ENCODE measurements around the gene CCDC92.

The CCDC92 gene

GRCh38 chr12:123942238-123942653, 30.4 kb downstream of the CCDC92 start:
- TF ChIP-seq CTCF (IDR thresholded peaks at IDR 0.05; ENCODE audit: low read depth, low read length, missing control alignments) = no peak
- peaks cover 7% of the 10 kb centered on the region for H3K36me3 ChIP-seq (replicated peaks)
- H3K27ac ChIP-seq = peak overlapping the region; percentile 85
- in situ Hi-C loops (cut with HindIII; ENCODE audit: low pct_ligation_motif_present, low sequenced_read_pairs) = no loop called here
- no peaks in the 10 kb centered on the region for H3K27me3 ChIP-seq (replicated peaks)
- DNase-seq = peak; percentile 83
- no peak overlapping the region for H3K4me3 ChIP-seq (ENCODE audit: low read depth, low read length)

GRCh38 chr12:123941624-123942237, 30.9 kb downstream of the CCDC92 start:
- peak overlapping the region; percentile 64 for H3K27ac ChIP-seq
- DNase-seq = no peak
- in situ Hi-C loops (cut with HindIII; ENCODE audit: low pct_ligation_motif_present, low sequenced_read_pairs) = no loop called here

GRCh38 chr12:123941000-123941399, 31.6 kb downstream of the CCDC92 start:
- no peak for TF ChIP-seq CTCF (IDR thresholded peaks at IDR 0.05; ENCODE audit: low read depth, low read length, missing control alignments)
- DNase-seq = no peak
- Histone ChIP-seq H3K36me3 (replicated peaks) (peaks cover 7% of the 10 kb centered on the region), H3K4me3 (ENCODE audit: low read depth, low read length) (no peak overlapping the region), H3K27ac (no peak overlapping the region), H3K27me3 (replicated peaks) (no peaks in the 10 kb centered on the region)
- in situ Hi-C loops (cut with HindIII; ENCODE audit: low pct_ligation_motif_present, low sequenced_read_pairs) = no loop called here

More at GRCh38 chr12:123941624-123942237, 30.9 kb downstream of the CCDC92 start:
- H3K36me3 ChIP-seq (replicated peaks) = peaks cover 7% of the 10 kb centered on the region
- no peak overlapping the region for H3K4me3 ChIP-seq (ENCODE audit: low read depth, low read length)
- no peaks in the 10 kb centered on the region for H3K27me3 ChIP-seq (replicated peaks)
- TF ChIP-seq CTCF (IDR thresholded peaks at IDR 0.05; ENCODE audit: low read depth, low read length, missing control alignments) = no peak

- peaks cover 7% of the 10 kb centered on the region for H3K36me3 ChIP-seq (replicated peaks)
- no peak overlapping the region for H3K27ac ChIP-seq
- no peak overlapping the region for H3K4me3 ChIP-seq (ENCODE audit: low read depth, low read length)
- in situ Hi-C loops (cut with HindIII; ENCODE audit: low pct_ligation_motif_present, low sequenced_read_pairs) = no loop called here
- H3K27me3 ChIP-seq (replicated peaks) = no peaks in the 10 kb centered on the region
- no peak for DNase-seq
- TF ChIP-seq CTCF (IDR thresholded peaks at IDR 0.05; ENCODE audit: low read depth, low read length, missing control alignments) = no peak
These were observed 32.0 kb downstream of the CCDC92 start for GRCh38 chr12:123940627-123940966.

GRCh38 chr12:123939716-123940626, 32.7 kb downstream of the CCDC92 start:
- Histone ChIP-seq H3K27ac (no peak overlapping the region), H3K36me3 (replicated peaks) (peaks cover 7% of the 10 kb centered on the region), H3K4me3 (ENCODE audit: low read depth, low read length) (no peak overlapping the region), H3K27me3 (replicated peaks) (no peaks in the 10 kb centered on the region)
- no peak for DNase-seq
- in situ Hi-C loops (cut with HindIII; ENCODE audit: low pct_ligation_motif_present, low sequenced_read_pairs) = no loop called here
- no peak for TF ChIP-seq CTCF (IDR thresholded peaks at IDR 0.05; ENCODE audit: low read depth, low read length, missing control alignments)
